Ishikawa (cell line): ENCODE data around the gene FCN1.

Experiments used
- CEBPB ChIP-seq: IDR thresholded peaks from 2 replicates; pipeline ENCODE4 v1.6.1; 2012
- CREB1 ChIP-seq: IDR thresholded peaks from 2 replicates; pipeline ENCODE4 v1.6.1; 2012; ENCODE audit warnings: low read depth
- EGR1 ChIP-seq: IDR thresholded peaks from 2 replicates; pipeline ENCODE4 v1.6.1; 2012
- EP300 ChIP-seq: IDR thresholded peaks from 2 replicates; pipeline ENCODE4 v1.6.1; 2012; ENCODE audit warnings: borderline replicate concordance
- FOXM1 ChIP-seq: IDR thresholded peaks from 2 replicates; pipeline ENCODE4 v1.6.1; 2012; ENCODE audit warnings: low read depth, borderline replicate concordance
- NFIC ChIP-seq: IDR thresholded peaks from 2 replicates; pipeline ENCODE4 v1.6.1; 2012
- RAD21 ChIP-seq: IDR thresholded peaks from 2 replicates; pipeline ENCODE4 v1.6.1; 2012; ENCODE audit warnings: low read depth
- TAF1 ChIP-seq: IDR thresholded peaks from 2 replicates; pipeline ENCODE4 v1.6.1; 2012; ENCODE audit warnings: low read depth, mild to moderate bottlenecking
- TCF12 ChIP-seq: IDR thresholded peaks from 2 replicates; pipeline ENCODE4 v1.6.1; 2012; ENCODE audit warnings: low read depth
- TEAD4 ChIP-seq: IDR thresholded peaks from 2 replicates; pipeline ENCODE4 v1.6.1; 2012
- YY1 ChIP-seq: IDR thresholded peaks from 2 replicates; pipeline ENCODE4 v1.6.1; 2012; ENCODE audit warnings: low read depth
- ZBTB7A ChIP-seq: IDR thresholded peaks from 2 replicates; pipeline ENCODE4 v1.6.1; 2012; ENCODE audit warnings: low read depth
- TF ChIP-seq, protein P1 (sequence below): IDR thresholded peaks from 2 replicates; pipeline ENCODE4 v1.6.1; 2012
- TF ChIP-seq, protein P2 (sequence below): IDR thresholded peaks from 2 replicates; pipeline ENCODE4 v1.6.1; 2012; ENCODE audit warnings: low read depth, mild to moderate bottlenecking
- TF ChIP-seq, protein P3 (sequence below): IDR thresholded peaks from 2 replicates; pipeline ENCODE4 v1.6.1; 2012

The FCN1 gene

DNA sequence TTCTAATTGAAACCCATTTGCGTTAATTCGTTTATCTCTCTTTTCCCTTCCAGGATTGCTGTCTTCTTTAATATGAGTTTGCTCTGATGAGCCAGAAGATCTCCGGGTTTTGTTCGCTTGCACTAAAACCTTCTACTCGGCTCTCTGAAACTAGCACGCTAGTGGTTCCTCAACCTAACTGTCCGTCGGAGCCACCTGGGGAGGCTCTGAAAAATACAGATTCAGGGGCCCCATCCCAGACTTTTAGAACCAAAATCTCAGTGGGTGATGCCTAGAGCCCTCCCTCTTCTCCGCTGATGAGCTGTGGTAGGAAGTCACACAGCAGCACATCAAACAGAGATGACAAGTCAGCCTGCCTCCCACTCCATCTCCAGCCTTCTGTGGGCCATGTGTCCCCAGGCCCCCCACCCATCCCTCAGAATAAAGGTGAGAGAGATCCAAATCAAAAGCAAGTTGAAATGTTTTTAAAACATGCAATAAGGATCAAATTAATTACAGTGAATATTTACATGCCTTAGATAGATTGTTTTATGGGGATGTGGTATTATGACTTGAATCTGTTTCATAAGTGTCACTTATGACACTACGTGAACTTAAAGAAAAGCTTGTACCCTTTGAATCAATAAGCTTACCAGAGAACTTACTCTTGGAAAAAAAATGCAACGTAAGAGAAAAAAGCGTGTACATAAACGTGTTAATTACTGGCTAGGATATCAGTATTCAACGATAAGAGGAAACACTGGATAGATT is 20.7 kb downstream of the FCN1 start:
- no peak for TF ChIP-seq FOXM1

DNA sequence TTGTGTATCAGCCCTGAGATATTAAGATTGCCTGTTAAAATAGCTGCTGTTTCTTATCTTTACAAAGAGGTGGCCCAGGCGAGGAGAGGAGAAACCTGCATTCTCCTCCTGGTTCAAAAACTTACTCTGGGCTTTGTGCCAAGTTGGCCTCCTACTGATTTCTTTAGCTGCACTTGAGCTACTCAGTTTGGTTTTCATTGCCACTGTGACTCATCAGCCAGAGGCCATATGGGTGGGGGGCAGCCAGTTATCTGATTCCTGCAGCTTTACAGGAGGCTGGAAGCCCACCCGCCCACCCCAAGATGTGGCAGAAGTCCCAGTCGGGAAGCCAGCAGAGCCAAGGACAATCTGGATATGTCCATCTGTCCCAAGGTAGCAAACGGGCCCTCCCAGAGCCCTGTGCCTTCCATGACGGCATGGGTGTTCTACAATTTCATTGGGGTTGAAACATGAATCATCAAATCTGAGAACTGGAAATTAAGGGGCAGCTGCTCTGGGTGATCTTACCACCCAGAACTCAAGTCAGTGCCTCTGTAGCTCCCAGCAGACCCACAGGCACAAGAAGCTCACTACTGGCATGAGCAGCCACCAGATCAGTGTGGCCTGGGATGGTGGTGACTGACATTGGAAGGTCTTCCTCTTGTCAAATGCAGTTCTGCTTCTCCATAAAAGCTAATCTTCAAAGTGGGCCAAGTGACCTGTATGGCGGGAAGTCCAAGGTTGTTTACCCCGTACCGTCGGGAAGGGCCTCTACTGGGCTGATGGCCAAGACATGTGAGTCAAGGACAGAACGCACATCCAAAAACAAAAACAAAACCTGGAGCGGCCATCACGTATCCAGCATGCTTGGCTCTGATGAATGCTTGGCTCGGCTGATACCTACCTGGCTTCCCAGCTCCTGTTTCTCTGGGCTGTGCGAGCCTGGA is 21.5 kb downstream of the FCN1 start:
- TF ChIP-seq, protein P1, sequence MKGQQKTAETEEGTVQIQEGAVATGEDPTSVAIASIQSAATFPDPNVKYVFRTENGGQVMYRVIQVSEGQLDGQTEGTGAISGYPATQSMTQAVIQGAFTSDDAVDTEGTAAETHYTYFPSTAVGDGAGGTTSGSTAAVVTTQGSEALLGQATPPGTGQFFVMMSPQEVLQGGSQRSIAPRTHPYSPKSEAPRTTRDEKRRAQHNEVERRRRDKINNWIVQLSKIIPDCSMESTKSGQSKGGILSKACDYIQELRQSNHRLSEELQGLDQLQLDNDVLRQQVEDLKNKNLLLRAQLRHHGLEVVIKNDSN = no peak
- TF ChIP-seq, protein P2, sequence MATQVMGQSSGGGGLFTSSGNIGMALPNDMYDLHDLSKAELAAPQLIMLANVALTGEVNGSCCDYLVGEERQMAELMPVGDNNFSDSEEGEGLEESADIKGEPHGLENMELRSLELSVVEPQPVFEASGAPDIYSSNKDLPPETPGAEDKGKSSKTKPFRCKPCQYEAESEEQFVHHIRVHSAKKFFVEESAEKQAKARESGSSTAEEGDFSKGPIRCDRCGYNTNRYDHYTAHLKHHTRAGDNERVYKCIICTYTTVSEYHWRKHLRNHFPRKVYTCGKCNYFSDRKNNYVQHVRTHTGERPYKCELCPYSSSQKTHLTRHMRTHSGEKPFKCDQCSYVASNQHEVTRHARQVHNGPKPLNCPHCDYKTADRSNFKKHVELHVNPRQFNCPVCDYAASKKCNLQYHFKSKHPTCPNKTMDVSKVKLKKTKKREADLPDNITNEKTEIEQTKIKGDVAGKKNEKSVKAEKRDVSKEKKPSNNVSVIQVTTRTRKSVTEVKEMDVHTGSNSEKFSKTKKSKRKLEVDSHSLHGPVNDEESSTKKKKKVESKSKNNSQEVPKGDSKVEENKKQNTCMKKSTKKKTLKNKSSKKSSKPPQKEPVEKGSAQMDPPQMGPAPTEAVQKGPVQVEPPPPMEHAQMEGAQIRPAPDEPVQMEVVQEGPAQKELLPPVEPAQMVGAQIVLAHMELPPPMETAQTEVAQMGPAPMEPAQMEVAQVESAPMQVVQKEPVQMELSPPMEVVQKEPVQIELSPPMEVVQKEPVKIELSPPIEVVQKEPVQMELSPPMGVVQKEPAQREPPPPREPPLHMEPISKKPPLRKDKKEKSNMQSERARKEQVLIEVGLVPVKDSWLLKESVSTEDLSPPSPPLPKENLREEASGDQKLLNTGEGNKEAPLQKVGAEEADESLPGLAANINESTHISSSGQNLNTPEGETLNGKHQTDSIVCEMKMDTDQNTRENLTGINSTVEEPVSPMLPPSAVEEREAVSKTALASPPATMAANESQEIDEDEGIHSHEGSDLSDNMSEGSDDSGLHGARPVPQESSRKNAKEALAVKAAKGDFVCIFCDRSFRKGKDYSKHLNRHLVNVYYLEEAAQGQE = no peak
- TF ChIP-seq YY1 (no peak), EP300 (no peak), ZBTB7A (no peak), TCF12 (no peak), RAD21 (no peak), NFIC (no peak), TAF1 (no peak), TEAD4 (no peak), EGR1 (no peak), CREB1 (no peak), FOXM1 (no peak), CEBPB (no peak)
- TF ChIP-seq, protein P3, sequence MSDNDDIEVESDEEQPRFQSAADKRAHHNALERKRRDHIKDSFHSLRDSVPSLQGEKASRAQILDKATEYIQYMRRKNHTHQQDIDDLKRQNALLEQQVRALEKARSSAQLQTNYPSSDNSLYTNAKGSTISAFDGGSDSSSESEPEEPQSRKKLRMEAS = no peak

DNA sequence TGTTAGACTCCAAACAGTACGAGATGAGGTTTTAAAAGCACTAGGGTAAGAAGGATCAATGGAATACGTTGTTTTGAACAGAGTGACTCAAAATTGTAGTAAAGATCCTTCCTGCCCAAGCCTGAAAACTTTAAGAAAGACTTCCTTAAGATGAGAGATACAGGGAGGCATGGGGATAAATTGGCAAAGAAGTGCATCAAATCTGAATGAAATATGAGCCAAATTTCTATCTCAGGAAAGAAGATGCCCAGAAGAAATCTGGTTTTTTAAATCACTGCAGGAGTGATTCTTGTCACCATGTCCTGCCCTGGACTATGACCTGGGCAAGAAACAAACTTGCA is 22.2 kb downstream of the FCN1 start:
- TF ChIP-seq, protein P3 = no peak
- TF ChIP-seq TEAD4 = no peak
- TF ChIP-seq RAD21 = no peak
- TF ChIP-seq, protein P2 = no peak
- no peak for TF ChIP-seq YY1
- TF ChIP-seq ZBTB7A = no peak
- no peak for TF ChIP-seq TCF12

DNA sequence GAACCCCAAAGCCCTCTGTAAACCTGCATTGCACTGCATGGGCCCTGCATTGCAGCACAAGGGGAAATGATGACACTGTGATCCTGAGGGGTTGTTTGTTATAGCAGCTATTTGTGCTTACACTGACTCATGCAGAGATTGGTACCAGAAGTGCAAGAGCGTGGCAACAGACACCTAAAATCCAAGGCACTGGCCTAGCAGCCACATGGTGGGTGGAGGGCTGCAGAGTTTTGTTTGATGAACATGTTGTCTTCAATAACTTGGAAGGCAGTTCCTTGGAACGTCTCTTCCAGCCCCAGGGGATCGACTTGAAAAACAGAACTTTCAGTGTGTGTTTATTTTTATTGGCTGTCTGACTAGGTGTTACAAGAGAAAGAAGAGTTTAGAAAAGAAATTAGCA is 22.6 kb downstream of the FCN1 start:
- TF ChIP-seq CEBPB (no peak), EGR1 (no peak), YY1 (no peak), TEAD4 (no peak), EP300 (no peak), ZBTB7A (no peak), FOXM1 (no peak)
- TF ChIP-seq, protein P2 = no peak
- TF ChIP-seq, protein P3 = no peak
